Transverse colon (tissue), 4 donors: ENCODE data around the gene TRIAP1. TPM values are rescaled to one million over a fixed set of nuclear protein-coding genes. Genes with fewer than 3 reads are reported as not detected.

Experiments
- DNase-seq: peaks from one replicate; pipeline ENCODE4 v3.0.0-alpha.2; 2019
- H3K27ac ChIP-seq, 4 donors: fragments of 200-600 bp; sonication (generic); 2 replicates each; pipeline ENCODE4 v1.5.1; 2016 to 2018; ENCODE audit warnings: inconsistent platforms in 4 of 4
- H3K27me3 ChIP-seq: fragments of 200-600 bp; sonication (generic); 2 replicates; pipeline ENCODE4 v1.5.1; 2017; ENCODE audit warnings: inconsistent platforms
- H3K36me3 ChIP-seq, 4 donors: fragments of 200-600 bp; sonication (generic); 2 replicates each; pipeline ENCODE4 v1.5.1; 2017 to 2019; ENCODE audit warnings: inconsistent platforms in 4 of 4
- H3K4me1 ChIP-seq, 4 donors: fragments of 200-600 bp; sonication (generic); 2 replicates each; pipeline ENCODE4 v1.5.1; 2017 to 2020; ENCODE audit warnings: inconsistent platforms in 4 of 4
- H3K4me3 ChIP-seq, 4 donors: fragments of 200-600 bp; sonication (generic); 1 replicate in 1 of 4; 2 replicates in 3 of 4; pipeline versions ENCODE4 v1.5.1 to v1.6.1; 2017 to 2019; ENCODE audit warnings: inconsistent platforms in 4 of 4
- H3K9me3 ChIP-seq, 2 donors: fragments of 200-600 bp; sonication (generic); 2 replicates each; pipeline ENCODE4 v1.5.1; 2017 to 2019; ENCODE audit warnings: inconsistent platforms in 2 of 2
- EP300 ChIP-seq: sonication (generic); formaldehyde crosslinking; IDR thresholded peaks from one replicate; pipeline ENCODE4 v1.6.1; 2017; ENCODE audit warnings: antibody characterized with exemption, low read depth
- POLR2A ChIP-seq: fragments of 450-650 bp; IDR thresholded peaks from one replicate; pipeline ENCODE4 v1.6.1; 2016; ENCODE audit warnings: antibody characterized with exemption, mild to moderate bottlenecking, moderate library complexity
- POLR2AphosphoS5 ChIP-seq, 3 donors: sonication (generic); formaldehyde crosslinking; IDR thresholded peaks; one replicate each; pipeline ENCODE4 v1.6.1; 2016; ENCODE audit warnings: antibody characterized with exemption in 3 of 3
- WGBS, 2 donors: methylation state at CpG; one replicate each; pipeline ENCODE4 v1.1.5; 2018; ENCODE audit warnings: low coverage in 1 of 2; 5-methylcytosine and 5-hydroxymethylcytosine counted together
- in situ Hi-C, 4 donors: fragments of 200-750 bp; cut with MboI; loops; one replicate each; pipeline versions ENCODE4 v1.15.0 to v1.15.1; 2017; ENCODE audit warnings: low sequenced_read_pairs in 3 of 4, low pct_ligation_motif_present in 1 of 4, low pct_unique_long_range_greater_than_20kb in 1 of 4
- intact Hi-C: fragments of 100-400 bp; cut with DNase I; formaldehyde crosslinking; loops from one replicate; pipeline ENCODE4 v1.15.1; 2023; ENCODE audit warnings: low total_unique reads
- total RNA-seq, 4 donors: library from RNA; depleted of rRNA; stranded (reverse); fragments of >200 nt; gene quantifications; one replicate each; pipeline ENCODE4 v1.1.0, GENCODE V29; 2016
- TF ChIP-seq, protein P1 (sequence below), 5 experiments: fragments of 200-600 bp in 3 of 5; fragments of 450-650 bp in 2 of 5; sonication (generic) in 3 of 5; IDR thresholded peaks; 1 replicate in 2 of 5; 2 replicates in 3 of 5; pipeline ENCODE4 v1.5.1; 2016 to 2017; ENCODE audit warnings: antibody characterized with exemption in 5 of 5, inconsistent platforms in 3 of 5, mild to moderate bottlenecking in 2 of 5, moderate library complexity in 1 of 5

TRIAP1 gene
- total RNA-seq, 4 donors from 2014 or later: 7.2 to 20.9 (median 11.9) TPM

- 62% methylated on average over 7 of the region's 7 CpGs; no CpG with 5 or more reads in 1 of the 2 donors for WGBS, 2 donors
- in situ Hi-C loops: no loop called here
These were observed 23.2 kb downstream of the TRIAP1 start for GRCh38 chr12:120422892-120423456.

GRCh38 chr12:120421701-120422100 is 24.5 kb downstream of the TRIAP1 start:
- Histone ChIP-seq H3K27ac (no peak overlapping the region), H3K27me3 (no peaks in the 10 kb centered on the region), H3K4me3 (no peak overlapping the region), H3K9me3 (no peaks in the 10 kb centered on the region), H3K4me1 (no peaks in the 10 kb centered on the region), H3K36me3 (no peaks in the 10 kb centered on the region)
- 78 to 88% methylated on average over 4 of the region's 4 CpGs for WGBS, 2 donors
- TF ChIP-seq POLR2A (no peak), POLR2AphosphoS5 (IDR thresholded peaks at IDR 0.05) (no peak), EP300 (no peak)
- TF ChIP-seq, protein P1, sequence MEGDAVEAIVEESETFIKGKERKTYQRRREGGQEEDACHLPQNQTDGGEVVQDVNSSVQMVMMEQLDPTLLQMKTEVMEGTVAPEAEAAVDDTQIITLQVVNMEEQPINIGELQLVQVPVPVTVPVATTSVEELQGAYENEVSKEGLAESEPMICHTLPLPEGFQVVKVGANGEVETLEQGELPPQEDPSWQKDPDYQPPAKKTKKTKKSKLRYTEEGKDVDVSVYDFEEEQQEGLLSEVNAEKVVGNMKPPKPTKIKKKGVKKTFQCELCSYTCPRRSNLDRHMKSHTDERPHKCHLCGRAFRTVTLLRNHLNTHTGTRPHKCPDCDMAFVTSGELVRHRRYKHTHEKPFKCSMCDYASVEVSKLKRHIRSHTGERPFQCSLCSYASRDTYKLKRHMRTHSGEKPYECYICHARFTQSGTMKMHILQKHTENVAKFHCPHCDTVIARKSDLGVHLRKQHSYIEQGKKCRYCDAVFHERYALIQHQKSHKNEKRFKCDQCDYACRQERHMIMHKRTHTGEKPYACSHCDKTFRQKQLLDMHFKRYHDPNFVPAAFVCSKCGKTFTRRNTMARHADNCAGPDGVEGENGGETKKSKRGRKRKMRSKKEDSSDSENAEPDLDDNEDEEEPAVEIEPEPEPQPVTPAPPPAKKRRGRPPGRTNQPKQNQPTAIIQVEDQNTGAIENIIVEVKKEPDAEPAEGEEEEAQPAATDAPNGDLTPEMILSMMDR (IDR thresholded peaks at IDR 0.05): no peak
- DNase-seq: no peak
- intact Hi-C loops (no loop called here), in situ Hi-C loops (no loop called here)

More at GRCh38 chr12:120422892-120423456, 23.2 kb downstream of the TRIAP1 start:
- Histone ChIP-seq H3K36me3 (no peaks in the 10 kb centered on the region), H3K9me3 (no peaks in the 10 kb centered on the region), H3K27ac (no peak overlapping the region), H3K4me3 (no peak overlapping the region), H3K4me1 (no peaks in the 10 kb centered on the region), H3K27me3 (no peaks in the 10 kb centered on the region)
- intact Hi-C loops: no loop called here
- DNase-seq: no peak
- TF ChIP-seq, protein P1 (IDR thresholded peaks at IDR 0.05): no peak
- no peak for TF ChIP-seq EP300
- TF ChIP-seq POLR2AphosphoS5 (IDR thresholded peaks at IDR 0.05): no peak
- TF ChIP-seq POLR2A: no peak

DNA sequence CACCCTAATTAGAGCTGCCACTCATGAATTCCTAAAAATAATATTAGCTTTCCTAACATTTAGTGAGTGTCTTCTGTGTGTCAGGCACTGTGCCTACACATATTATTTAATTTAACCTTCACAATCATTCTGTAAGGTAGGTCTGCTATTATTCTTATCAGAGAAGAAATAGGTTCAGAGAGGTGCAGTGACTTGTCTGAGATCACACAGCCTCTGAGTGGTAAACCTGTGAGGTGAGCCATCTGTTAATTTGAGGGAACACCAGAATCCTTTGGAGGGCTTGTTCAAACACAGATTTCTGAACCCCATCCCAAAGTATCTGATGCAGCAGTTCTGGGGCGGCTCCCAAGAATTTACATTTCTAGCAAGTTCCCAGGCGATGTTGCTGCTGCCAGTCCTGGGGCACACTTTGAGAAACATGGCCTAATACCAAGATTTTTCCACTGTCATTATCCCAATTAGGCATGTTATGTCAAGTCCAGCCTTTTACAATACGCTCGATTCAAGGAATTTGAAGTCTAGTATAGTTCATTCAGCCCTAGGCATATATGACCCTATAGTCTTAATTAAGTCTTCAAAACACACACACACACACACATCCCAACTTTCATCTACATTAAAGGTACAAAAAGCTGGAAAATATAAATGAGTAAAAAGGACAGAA is 28.1 kb downstream of the TRIAP1 start:
- Histone ChIP-seq H3K27me3 (no peaks in the 10 kb centered on the region), H3K9me3 (no peaks in the 10 kb centered on the region), H3K36me3 (no peaks in the 10 kb centered on the region), H3K4me1 (peaks cover 0 to 7% (median 3%) of the 10 kb centered on the region in 4 donors), H3K27ac (no peak overlapping the region), H3K4me3 (no peak overlapping the region)
- TF ChIP-seq POLR2A: no peak
- TF ChIP-seq EP300: no peak
- TF ChIP-seq POLR2AphosphoS5 (IDR thresholded peaks at IDR 0.05): no peak
- intact Hi-C loops: no loop called here
- no peak for DNase-seq
- WGBS, 2 donors: 67 to 84% methylated on average over 2 to 4 of the region's 4 CpGs
- in situ Hi-C loops: no loop called here

DNA sequence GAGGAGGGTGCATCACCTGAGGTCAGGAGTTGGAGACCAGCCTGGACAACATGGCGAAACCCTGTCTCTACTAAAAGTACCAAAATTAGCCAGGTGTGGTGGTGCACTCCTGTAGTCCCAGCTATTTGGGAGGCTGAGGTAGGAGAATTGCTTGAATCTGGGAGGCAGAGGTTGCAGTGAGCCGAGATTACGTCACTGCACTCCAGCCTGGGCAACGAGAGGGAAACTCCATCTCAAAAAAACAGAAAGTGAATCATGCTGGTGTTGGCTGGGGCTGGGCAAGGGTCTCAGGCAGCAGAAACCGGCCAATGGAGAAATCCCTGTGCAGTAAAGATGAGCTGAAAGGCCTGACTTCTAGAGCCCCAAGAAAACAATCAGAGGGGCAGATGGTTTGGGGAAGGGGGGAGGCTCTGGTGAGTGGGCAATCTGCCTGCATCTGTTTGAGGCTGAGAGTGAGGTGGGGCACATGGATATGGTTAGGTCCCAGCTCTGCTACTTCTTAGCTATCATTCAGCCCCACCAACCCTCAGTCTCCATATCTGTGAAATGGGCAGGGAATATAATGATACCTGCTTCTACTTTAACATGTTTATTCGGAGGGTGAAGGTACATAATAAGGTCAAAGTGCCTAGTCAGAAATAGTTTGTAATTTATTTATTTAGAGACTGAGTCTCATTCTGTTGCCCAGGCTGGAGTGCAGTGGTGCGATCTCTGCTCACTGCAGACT is 29.5 kb downstream of the TRIAP1 start:
- no peak for DNase-seq
- Histone ChIP-seq H3K27me3 (no peaks in the 10 kb centered on the region), H3K27ac (no peak overlapping the region), H3K4me3 (no peak overlapping the region), H3K4me1 (peaks cover 0 to 7% (median 3%) of the 10 kb centered on the region in 4 donors), H3K9me3 (no peaks in the 10 kb centered on the region), H3K36me3 (no peaks in the 10 kb centered on the region)
- WGBS, 2 donors: 83 to 90% methylated on average over 2 to 7 of the region's 7 CpGs
- no peak for TF ChIP-seq EP300
- no peak for TF ChIP-seq POLR2A
- TF ChIP-seq, protein P1 (IDR thresholded peaks at IDR 0.05): no peak
- no peak for TF ChIP-seq POLR2AphosphoS5 (IDR thresholded peaks at IDR 0.05)
- intact Hi-C loops (no loop called here), in situ Hi-C loops (no loop called here)
